Dendritic cell treated with granulocyte-macrophage colony-stimulating factor and Interleukin-4, amounts not matched to agents 40 ng/mL and 50 ng/mL, for 4 days (primary cell): ENCODE measurements around the gene RALGAPA2.

Experiments
- H3K27ac Mint-ChIP-seq: one replicate; pipeline ENCODE4 v1.8.0; 2022; ENCODE audit warnings: mild to moderate bottlenecking, mixed read lengths
- H3K27me3 Mint-ChIP-seq: one replicate; pipeline ENCODE4 v1.8.0; 2022; ENCODE audit warnings: mild to moderate bottlenecking, mixed read lengths
- H3K36me3 Mint-ChIP-seq: one replicate; pipeline ENCODE4 v1.8.0; 2022; ENCODE audit warnings: low read depth, mixed read lengths
- H3K4me1 Mint-ChIP-seq: one replicate; pipeline ENCODE4 v1.8.0; 2022; ENCODE audit warnings: low read depth, mixed read lengths
- H3K4me3 Mint-ChIP-seq: one replicate; pipeline ENCODE4 v1.8.0; 2022; ENCODE audit warnings: mild to moderate bottlenecking, moderate library complexity, mixed read lengths
- H3K9me3 Mint-ChIP-seq: one replicate; pipeline ENCODE4 v1.8.0; 2022; ENCODE audit warnings: mixed read lengths
- intact Hi-C: fragments of 100-400 bp; cut with micrococcal nuclease; formaldehyde crosslinking; loops from one replicate; pipeline ENCODE4 v1.15.0; 2022

The RALGAPA2 gene

DNA sequence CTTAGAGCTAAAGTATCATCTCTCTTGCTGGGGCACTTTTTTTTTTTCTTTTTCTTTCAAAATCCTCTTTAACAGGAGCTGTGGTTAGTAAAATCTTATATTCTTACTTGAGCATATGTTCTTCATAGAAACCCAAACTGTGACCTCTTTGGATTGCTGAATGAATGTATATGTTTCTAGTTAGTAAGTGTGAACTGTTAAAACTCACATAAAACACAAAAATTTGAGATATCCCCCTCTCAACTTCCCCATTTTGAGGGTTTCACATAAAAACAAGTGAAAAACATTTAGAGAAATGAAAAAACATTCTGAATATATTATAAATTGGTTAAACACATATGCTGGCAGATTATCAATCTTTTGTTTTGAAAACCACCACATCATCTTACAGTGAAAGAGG lies 266.4 kb downstream of the RALGAPA2 start:
- intact Hi-C loops = no loop called here
- Mint-ChIP-seq H3K4me1 (peaks cover 32% of the 10 kb centered on the region), H3K9me3 (no peaks in the 10 kb centered on the region), H3K27ac (no peak overlapping the region), H3K36me3 (no peaks in the 10 kb centered on the region), H3K4me3 (no peak overlapping the region), H3K27me3 (no peaks in the 10 kb centered on the region)

DNA sequence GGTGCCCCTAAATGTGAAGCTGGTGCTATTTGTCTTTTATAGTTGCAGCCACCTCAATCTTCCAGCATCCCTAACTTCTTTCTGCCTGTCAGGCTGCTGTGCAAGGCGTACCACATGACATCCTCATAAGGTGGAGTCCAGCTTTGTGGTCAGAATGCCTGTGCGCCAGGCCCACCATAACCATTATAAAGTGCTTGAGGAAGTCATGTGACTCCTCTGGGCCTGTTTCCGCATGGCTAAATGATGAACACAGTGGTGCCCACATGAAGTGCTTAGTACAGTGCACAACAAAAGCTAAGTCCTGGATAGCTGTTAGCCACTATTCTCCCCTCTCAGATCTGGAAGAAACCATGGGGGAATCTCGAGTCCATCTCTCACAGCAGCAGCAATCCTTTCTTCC lies 268.9 kb downstream of the RALGAPA2 start:
- Mint-ChIP-seq H3K9me3 (no peaks in the 10 kb centered on the region), H3K4me1 (peaks cover 33% of the 10 kb centered on the region), H3K27ac (no peak overlapping the region), H3K36me3 (no peaks in the 10 kb centered on the region), H3K27me3 (no peaks in the 10 kb centered on the region), H3K4me3 (no peak overlapping the region)
- intact Hi-C loops = no loop called here

DNA sequence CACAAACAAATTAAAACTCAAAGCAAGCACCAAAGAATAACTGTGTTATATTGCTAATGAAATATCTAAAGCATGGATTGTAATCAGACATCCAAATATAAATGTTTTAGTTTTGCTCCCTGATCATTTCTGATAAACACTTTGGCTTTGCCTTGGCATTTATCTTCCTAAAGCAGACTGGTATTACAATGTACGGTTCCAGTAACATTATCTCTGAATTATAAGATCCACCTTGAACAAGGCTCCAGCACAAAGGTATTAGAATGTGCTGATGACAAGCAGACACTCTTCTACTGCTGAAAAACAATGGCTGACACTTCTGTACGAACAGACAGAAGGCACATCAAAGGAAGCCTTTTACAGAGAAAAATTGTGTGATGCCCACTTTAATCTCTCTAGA lies 270.0 kb downstream of the RALGAPA2 start:
- Mint-ChIP-seq H3K27ac (no peak overlapping the region), H3K9me3 (no peaks in the 10 kb centered on the region), H3K36me3 (peaks cover 5% of the 10 kb centered on the region), H3K4me1 (peaks cover 33% of the 10 kb centered on the region), H3K4me3 (no peak overlapping the region), H3K27me3 (no peaks in the 10 kb centered on the region)
- intact Hi-C loops = no loop called here

DNA sequence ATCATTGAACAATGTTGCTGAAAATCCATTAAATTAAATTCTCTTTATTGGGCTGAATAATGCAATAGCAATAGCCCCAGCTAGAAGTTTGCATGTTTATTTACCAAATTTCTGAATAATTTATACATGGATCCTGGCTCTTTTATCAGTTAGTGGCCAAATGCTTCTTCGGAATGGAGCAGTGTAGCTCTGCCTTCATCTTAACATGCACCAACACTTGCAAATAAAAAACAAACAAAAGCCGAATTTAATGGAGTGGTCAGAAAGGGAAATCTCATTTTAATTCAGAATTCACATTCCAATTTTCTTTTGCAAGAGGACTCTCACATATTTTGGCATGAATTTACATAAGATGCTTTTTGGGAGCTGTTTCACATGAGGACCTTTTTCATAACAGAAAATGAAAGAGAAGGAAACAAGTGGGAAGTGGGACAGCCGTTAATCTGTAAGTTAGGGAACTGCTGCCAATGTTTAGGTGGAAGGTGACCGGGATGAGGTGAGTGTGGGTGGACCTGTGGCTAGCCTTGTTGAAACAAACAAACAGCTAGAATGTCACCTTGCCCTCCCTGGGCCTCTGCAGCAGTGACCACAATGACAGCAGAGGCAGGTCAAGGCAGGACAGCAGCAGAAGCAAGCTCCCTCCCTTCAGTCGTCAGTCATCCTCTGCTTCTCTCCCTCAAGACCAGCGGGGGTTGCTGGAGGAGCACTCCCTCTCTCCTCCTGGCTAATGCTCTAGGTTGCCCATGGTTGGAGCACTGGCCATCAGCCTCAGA lies 271.4 kb downstream of the RALGAPA2 start:
- peaks cover 9% of the 10 kb centered on the region for H3K36me3 Mint-ChIP-seq
- intact Hi-C loops = no loop called here
- H3K27ac Mint-ChIP-seq = no peak overlapping the region
- H3K4me3 Mint-ChIP-seq = no peak overlapping the region
- peaks cover 26% of the 10 kb centered on the region for H3K4me1 Mint-ChIP-seq
- H3K27me3 Mint-ChIP-seq = no peaks in the 10 kb centered on the region
- H3K9me3 Mint-ChIP-seq = no peaks in the 10 kb centered on the region

DNA sequence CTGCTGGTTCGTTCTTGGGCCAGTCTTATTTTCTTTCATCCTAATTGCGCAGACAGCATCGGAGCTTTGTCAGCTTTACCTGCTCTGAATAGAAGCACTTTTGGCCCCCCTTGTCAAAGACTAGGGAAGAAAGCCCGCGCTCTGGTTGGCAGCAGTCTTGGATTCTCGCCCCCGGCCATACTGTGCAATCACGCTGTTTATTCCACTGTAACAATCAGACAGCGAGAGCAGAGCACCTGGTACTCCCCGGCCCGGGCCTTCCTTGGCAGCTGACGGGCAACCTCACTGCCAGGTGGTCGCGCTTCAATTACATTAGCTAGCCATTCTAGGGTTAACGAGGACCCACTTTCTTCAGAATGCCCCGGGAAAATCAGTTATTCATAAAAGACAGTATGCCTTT lies 272.0 kb downstream of the RALGAPA2 start:
- no peaks in the 10 kb centered on the region for H3K9me3 Mint-ChIP-seq
- H3K4me1 Mint-ChIP-seq = peaks cover 23% of the 10 kb centered on the region
- no peak overlapping the region for H3K27ac Mint-ChIP-seq
- no peak overlapping the region for H3K4me3 Mint-ChIP-seq
- peaks cover 9% of the 10 kb centered on the region for H3K36me3 Mint-ChIP-seq
- no peaks in the 10 kb centered on the region for H3K27me3 Mint-ChIP-seq
- intact Hi-C loops = no loop called here

DNA sequence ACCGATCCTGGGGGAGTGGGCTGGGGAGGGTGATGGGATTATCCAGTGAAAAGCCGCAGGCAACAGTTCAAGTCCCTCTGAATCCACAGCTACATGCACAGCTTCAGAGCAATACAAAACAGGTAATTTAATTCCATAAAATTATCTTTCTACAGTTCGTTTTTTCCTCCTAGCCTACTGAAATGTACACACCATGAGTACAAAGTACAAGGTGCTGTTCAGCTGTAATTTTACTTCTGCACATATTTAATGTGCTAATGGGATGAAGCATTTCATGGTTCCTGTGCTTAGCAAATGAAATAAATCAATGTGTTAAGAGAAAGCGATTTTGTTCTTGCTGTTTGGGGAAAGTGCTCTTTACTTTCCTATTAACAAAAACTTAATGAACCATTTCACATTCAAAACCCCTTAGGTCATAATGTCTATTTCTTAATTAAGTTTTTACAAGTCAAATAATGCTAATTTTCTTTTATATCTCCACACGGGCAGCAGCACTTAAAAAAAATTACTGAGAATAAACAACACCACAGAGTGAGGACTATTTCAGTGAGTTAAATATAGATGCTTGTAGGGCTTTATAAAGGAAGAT lies 272.7 kb downstream of the RALGAPA2 start:
- H3K27ac Mint-ChIP-seq = no peak overlapping the region
- H3K27me3 Mint-ChIP-seq = no peaks in the 10 kb centered on the region
- peaks cover 9% of the 10 kb centered on the region for H3K36me3 Mint-ChIP-seq
- intact Hi-C loops = no loop called here
- no peaks in the 10 kb centered on the region for H3K9me3 Mint-ChIP-seq
- peaks cover 23% of the 10 kb centered on the region for H3K4me1 Mint-ChIP-seq
- H3K4me3 Mint-ChIP-seq = no peak overlapping the region

DNA sequence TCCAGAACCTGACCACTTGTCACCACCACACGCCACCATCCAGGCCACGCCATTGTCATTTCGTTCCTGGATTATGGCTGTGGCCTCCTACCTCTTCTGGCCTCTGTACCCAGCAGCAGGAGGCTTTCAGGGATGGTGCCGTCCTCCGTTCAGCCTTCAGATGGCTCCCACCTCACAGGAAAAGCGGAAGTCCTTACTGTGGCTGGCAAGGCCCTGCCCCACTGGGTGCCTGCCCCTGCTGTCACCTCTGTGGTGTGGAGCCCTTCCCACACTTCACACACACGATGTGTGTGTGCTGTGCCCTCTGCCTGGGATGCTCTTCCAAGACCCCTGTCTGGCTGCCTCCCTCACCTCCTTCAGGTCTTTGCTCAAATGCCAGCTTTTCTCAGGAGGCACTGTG lies 275.1 kb downstream of the RALGAPA2 start:
- Mint-ChIP-seq H3K9me3 (no peaks in the 10 kb centered on the region), H3K27ac (no peak overlapping the region), H3K36me3 (peaks cover 9% of the 10 kb centered on the region), H3K4me1 (peaks cover 13% of the 10 kb centered on the region), H3K4me3 (no peak overlapping the region), H3K27me3 (no peaks in the 10 kb centered on the region)
- intact Hi-C loops = no loop called here

DNA sequence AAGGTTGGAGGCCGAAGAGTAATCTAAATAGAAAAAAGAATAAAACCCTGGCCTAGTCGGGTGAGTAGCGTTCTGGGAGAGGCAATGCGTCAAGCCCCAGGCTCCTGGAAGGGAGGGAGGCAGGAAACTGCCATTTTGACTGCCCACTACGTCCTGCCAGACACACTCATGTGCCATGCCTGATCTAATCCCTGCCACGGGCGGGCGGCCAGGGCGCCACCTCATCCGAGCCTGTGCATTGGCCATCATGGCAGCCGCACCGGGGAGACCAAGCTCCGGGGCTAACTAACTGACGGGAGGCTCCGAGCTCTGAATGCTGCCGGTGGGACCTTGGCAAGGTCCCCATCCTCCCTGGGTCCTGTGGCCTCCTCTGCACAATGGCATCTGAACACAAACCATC lies 275.8 kb downstream of the RALGAPA2 start:
- H3K4me1 Mint-ChIP-seq = peaks cover 13% of the 10 kb centered on the region
- H3K9me3 Mint-ChIP-seq = no peaks in the 10 kb centered on the region
- no peaks in the 10 kb centered on the region for H3K27me3 Mint-ChIP-seq
- H3K36me3 Mint-ChIP-seq = peaks cover 9% of the 10 kb centered on the region
- H3K4me3 Mint-ChIP-seq = no peak overlapping the region
- intact Hi-C loops = no loop called here
- no peak overlapping the region for H3K27ac Mint-ChIP-seq

DNA sequence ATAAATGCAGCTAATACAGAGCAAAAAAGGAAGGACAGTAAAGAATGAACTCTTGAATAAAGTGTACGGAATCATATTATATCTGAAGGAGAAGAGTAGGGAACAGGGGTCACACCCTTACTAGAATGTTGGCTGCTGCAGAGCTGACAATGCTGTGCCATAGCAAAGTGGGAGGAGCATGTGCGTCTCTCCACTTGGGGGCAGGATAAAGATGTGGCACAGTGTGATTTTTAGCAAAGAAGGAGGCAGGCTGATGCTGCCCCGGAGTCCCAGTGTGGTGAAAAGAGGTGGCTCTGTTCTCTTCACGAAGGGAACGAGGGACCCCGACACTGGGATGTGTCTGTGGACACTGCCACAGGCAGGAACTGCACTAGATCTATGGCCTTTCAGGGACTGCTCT lies 277.0 kb downstream of the RALGAPA2 start:
- peaks cover 5% of the 10 kb centered on the region for H3K4me1 Mint-ChIP-seq
- H3K27ac Mint-ChIP-seq = no peak overlapping the region
- H3K36me3 Mint-ChIP-seq = peaks cover 16% of the 10 kb centered on the region
- H3K27me3 Mint-ChIP-seq = no peaks in the 10 kb centered on the region
- intact Hi-C loops = no loop called here
- H3K9me3 Mint-ChIP-seq = no peaks in the 10 kb centered on the region
- no peak overlapping the region for H3K4me3 Mint-ChIP-seq

DNA sequence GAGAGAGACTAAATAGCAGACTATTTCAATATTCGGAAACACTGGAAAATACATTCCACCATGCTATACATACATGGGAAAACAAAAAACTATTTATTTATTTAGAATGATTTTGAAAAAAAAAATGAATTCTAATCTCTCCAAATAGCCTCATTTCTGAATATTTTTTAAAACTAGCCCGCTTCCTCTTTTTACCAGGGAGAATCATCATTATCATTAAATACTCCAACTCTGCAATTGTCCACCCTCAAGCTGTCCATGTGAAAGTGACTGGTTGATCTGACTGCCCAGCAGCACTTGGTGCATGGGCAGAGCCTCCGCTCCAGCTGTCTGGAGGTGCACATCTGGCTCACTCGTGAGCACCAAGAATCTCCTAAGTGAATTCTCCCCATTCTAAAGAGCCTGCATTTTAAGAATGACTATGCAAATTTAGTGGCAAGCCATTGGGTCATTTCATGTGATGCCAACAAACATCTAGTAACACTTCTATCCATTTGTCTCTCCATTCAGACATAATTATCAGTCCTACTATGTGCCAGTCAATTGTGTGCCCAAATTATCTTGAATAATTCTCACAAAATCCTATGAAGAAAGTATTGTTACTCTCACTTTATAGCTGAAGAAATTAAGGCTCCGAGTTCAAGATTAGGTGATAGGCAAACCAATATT lies 279.7 kb downstream of the RALGAPA2 start:
- Mint-ChIP-seq H3K27me3 (no peaks in the 10 kb centered on the region), H3K4me3 (no peak overlapping the region), H3K4me1 (peaks cover 5% of the 10 kb centered on the region), H3K36me3 (peaks cover 14% of the 10 kb centered on the region), H3K9me3 (no peaks in the 10 kb centered on the region), H3K27ac (no peak overlapping the region)
- intact Hi-C loops = no loop called here

DNA sequence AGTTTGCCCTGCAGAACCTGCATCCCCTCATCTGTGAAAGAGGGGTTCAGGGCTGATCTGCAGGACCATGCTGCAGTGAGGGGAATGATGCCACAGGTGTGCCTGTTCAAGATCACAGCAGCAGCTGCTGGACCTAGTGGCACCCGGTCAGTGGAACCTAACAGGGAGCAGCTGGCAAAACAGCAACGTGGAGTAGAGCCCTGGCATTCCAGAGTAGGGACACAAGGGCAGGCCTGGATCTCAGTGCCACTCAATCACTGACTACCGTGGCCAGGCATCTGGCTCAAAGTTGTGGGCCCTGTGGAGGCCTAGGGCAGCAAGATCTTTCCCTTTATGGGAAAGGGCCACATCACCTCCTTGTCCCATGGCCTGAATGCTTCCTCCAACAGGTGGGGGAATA lies 282.4 kb downstream of the RALGAPA2 start:
- Mint-ChIP-seq H3K4me1 (peaks cover 5% of the 10 kb centered on the region), H3K9me3 (no peaks in the 10 kb centered on the region), H3K27me3 (no peaks in the 10 kb centered on the region), H3K27ac (no peak overlapping the region), H3K36me3 (peaks cover 12% of the 10 kb centered on the region), H3K4me3 (no peak overlapping the region)
- intact Hi-C loops = no loop called here

DNA sequence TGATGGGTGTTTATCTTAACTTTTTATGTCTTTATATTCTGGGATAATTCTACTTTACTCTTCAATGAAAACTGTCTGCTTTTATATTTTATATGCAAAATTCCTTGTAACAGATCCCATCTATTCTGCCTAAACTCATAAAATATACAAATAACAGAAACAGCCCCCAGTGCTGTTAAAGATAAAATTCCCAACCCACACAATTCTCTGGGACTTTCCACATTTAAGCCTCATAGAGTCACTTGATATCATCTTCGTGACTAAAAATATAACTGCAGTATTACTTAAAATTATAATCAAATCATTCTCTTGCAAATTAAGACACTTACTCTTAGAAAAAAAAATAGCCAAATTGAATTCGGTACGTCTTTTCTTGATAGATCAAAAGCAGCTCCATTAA lies 284.4 kb downstream of the RALGAPA2 start:
- Mint-ChIP-seq H3K27me3 (no peaks in the 10 kb centered on the region), H3K9me3 (no peaks in the 10 kb centered on the region), H3K4me1 (peaks cover 8% of the 10 kb centered on the region), H3K4me3 (no peak overlapping the region), H3K36me3 (peaks cover 12% of the 10 kb centered on the region), H3K27ac (no peak overlapping the region)
- intact Hi-C loops = no loop called here

DNA sequence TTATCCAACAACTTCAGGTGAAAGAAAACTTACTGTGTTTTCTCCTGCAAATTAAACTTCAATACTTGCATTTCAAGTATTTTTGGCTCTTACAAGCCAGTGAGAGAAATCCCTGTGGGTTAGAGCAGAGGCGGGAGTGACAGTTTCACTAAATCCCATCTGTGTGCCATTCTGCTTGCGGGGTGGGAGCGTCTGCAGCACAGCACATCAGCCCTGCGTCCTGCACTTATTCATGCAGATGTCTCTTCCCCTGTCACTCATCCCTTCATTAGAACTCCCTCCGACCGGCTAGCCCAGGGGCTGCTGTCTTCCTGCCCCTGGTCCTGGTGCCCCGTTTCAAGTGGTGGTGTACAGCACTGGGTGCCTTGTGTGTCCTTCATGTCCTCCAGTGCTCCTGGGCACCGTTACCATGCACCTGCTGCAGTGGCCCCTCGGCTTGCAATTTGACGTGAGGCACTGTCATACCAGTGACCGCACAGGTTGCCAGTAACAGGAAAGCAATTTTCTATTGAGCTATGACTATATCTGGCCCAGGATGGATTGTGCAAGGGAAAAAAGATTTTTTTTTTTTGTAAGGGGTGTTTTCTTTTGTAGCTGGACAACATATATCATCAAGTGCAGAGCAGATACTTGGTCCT lies 285.1 kb downstream of the RALGAPA2 start:
- Mint-ChIP-seq H3K4me3 (no peak overlapping the region), H3K36me3 (peaks cover 19% of the 10 kb centered on the region), H3K27me3 (no peaks in the 10 kb centered on the region), H3K9me3 (no peaks in the 10 kb centered on the region), H3K4me1 (peaks cover 7% of the 10 kb centered on the region), H3K27ac (no peak overlapping the region)
- intact Hi-C loops = no loop called here

DNA sequence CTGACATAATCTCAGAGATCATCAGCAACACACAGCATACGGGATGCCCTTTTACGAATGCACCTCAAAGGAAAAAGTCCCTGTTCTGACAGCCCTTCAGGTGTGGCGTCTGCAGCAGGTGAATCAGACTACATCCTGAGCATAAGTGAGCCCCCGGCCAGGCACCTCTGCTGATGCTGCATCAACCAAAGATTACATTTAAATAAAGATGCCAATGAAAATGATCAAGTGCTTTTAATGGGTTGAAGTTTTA lies 285.9 kb downstream of the RALGAPA2 start:
- intact Hi-C loops = no loop called here
- Mint-ChIP-seq H3K4me1 (peaks cover 7% of the 10 kb centered on the region), H3K27me3 (no peaks in the 10 kb centered on the region), H3K36me3 (peaks cover 21% of the 10 kb centered on the region), H3K27ac (no peak overlapping the region), H3K4me3 (no peak overlapping the region), H3K9me3 (no peaks in the 10 kb centered on the region)
